NCI-H2196 treated with DMSO at 0.1 percent for 48 hours (cell line): ENCODE measurements around the gene CEP112.
A peak's percentile ranks its signal among the peaks of the same experiment; 100 is the strongest.
"Not testable (repeated sequence)": the region's sequence is repeated elsewhere in the genome, so short reads cannot be mapped to it uniquely, and the experiment has no call there.

Experiments
- DNase-seq: peaks from one replicate; lab custom pipeline; 2025; ENCODE audit not compliant: unreplicated experiment; lab: John Stamatoyannopoulos, UW

Gene CEP112

GRCh38 chr17:65790241-65790640 is 401.7 kb downstream of the CEP112 start:
- no peak for DNase-seq

DNA sequence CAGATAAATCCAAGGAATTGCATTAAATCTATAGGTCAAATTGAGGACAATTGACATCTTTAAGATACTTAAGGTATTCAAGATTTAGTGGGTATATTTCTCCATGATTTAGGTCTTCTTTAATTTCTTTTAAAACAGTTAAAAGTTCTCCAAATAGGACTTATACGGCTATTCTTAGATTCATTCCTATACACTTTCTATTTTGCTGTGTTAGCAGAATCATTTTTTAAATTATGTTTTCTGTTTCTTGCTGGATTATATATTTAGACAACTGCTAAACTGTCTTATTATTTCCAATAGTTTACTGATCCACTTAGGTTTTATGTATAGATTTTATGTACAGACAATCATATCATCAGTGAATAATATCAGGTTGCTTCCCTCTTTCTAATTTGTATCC is 404.4 kb downstream of the CEP112 start:
- no peak for DNase-seq

DNA sequence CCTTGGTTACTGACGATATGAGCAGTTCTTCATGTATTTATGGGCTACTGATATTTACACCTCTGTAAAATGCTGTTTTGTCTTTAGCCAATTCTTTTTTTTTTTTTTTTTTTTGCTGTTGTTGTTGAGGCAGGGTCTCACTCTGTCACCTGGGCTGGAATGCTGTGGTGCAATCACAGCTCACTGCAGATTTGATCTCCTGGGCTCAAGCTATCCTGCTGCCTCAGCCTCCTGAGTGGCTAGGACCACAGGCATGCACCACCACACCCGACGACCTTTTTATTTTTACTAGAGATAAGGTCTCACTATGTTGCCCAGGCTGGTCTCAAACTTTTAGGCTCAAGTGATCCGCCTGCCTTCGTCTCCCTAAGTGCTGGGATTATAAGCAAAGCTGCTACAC is 405.5 kb downstream of the CEP112 start:
- no peak for DNase-seq

- DNase-seq: no peak
These were observed 406.8 kb downstream of the CEP112 start for GRCh38 chr17:65785109-65785508.

DNA sequence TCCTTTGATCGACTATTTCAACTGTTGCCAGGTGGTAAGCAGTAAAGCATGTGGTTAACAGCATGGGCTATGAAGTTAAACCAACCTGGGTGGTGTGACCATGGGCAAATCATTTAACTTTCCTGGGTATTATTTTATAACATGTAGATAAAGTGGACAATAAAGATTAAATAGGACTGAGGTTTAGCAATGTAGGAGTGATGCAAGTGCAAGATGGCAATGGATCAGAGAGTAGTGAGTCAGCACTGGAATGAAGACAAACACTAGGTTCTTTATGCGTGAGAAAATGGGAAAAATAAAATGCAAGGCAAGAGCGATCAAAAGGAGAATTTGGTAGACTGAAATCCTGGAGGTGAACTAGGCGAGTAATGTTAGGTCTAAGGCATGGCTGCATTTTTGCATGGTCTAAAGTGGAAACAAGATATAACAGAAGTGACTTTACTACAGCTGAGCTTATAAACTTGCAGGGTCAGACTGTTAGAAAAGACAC is 408.0 kb downstream of the CEP112 start:
- DNase-seq: no peak

- DNase-seq: not testable (repeated sequence)
These were observed 409.7 kb downstream of the CEP112 start for GRCh38 chr17:65782104-65782706.

GRCh38 chr17:65780111-65780510 is 411.8 kb downstream of the CEP112 start:
- no peak for DNase-seq

GRCh38 chr17:65776890-65777289 is 415.0 kb downstream of the CEP112 start:
- DNase-seq: no peak

- DNase-seq: no peak
These were observed 417.1 kb downstream of the CEP112 start for GRCh38 chr17:65774787-65775186.

GRCh38 chr17:65772989-65773388 is 418.9 kb downstream of the CEP112 start:
- DNase-seq: no peak

GRCh38 chr17:65771704-65772103 is 420.2 kb downstream of the CEP112 start:
- DNase-seq: no peak

DNA sequence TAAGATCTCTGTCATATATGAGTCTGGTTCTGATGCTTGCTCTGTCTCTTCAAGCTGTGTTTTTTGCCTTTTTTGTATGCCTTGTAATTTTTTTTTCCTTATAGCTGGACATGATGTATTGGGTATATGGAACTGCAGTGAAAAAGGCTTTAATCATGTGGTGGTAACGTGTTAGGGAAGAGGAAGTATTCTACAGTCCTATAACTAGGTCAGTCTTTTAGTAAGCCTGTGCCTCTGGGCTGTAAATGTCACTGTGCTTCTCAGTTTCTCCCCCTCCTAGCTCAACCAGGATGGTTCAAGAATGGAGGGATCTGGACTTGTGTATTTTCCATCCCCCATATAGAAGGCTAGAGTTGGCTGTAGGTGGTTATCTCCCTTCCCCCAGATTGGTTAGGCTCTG is 428.1 kb downstream of the CEP112 start:
- DNase-seq: no peak

DNA sequence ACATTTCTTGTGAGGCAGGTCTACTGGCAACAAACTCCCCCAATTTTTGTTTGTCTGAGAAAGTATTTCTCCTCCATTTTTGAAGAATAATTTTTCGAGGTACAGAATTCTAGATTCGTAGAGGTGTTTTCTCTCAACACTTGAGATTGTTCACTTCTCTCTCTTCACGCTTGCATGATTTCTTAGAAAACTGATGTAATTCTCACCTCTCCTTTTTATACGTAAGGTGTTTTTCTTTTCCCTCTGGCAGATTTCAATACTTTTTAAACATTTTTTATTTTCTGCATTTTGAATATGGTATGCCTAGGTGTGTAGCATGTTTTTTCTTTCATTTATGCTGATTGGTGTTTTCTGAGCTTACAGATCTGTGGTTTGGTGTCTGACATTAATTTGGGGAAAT is 429.0 kb downstream of the CEP112 start:
- no peak for DNase-seq

- DNase-seq: no peak
These were observed 432.4 kb downstream of the CEP112 start for GRCh38 chr17:65759532-65759931.

- DNase-seq: no peak
These were observed 435.2 kb downstream of the CEP112 start for GRCh38 chr17:65756760-65757159.

- no peak for DNase-seq
These were observed 436.1 kb downstream of the CEP112 start for GRCh38 chr17:65755799-65756198.

- DNase-seq: no peak
These were observed 437.3 kb downstream of the CEP112 start for GRCh38 chr17:65754630-65755029.

DNA sequence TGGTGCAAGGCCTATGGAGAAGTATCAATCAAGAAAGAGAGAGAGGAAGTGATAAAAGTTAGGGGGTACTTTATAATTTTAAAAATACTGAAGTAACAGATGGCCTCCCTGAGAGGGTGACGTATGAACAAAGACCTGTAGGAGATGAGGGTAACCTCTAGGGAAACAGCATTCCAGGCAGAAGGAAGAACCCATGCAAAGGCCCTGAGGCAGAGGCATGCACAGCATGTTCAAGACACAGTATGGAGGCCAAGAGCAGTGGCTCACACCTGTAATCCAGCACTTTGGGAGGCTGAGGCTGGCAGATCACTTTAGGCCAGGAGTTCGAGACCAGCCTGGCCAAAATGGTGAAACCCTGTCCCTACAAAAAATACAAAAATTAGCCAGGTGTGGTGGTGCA is 437.9 kb downstream of the CEP112 start:
- no peak for DNase-seq

DNA sequence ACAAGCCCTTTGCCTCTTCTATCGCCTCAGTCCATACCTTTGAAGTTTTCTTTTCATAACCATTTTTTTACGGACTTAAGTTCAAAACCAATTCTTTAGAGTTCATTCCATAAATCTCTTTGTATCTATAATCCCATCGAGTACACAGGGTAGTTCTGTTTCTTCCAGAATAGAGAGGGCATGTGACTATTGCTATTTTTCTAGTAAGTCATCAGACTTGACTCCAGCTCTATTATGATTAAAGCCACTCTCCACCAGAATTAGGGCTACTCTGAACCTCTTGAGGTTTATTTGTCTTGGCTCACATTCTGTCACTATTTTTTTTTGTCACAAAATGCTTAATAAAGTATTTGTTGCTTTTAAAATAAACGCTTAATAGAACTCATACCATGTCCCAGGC is 438.6 kb downstream of the CEP112 start:
- no peak for DNase-seq

DNA sequence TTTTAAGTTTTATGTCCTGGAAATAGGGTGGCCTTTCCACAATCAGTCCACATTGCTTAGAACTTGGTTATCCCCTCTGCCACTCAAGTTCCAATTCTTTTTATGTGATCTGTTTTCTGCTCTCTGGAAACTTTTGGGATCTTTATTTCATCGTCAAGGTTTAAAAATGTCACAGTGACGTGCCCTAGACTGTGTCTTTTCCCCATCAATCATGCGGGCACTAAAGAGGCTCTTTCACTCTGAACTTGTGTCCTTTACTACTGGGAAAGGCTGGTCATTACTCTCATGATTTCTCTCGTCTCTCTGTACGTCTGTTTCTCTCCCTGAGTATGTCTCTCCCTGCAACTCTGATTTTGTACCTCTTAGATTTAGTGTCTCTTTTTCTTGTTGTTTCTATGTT is 440.7 kb downstream of the CEP112 start:
- DNase-seq: no peak

DNA sequence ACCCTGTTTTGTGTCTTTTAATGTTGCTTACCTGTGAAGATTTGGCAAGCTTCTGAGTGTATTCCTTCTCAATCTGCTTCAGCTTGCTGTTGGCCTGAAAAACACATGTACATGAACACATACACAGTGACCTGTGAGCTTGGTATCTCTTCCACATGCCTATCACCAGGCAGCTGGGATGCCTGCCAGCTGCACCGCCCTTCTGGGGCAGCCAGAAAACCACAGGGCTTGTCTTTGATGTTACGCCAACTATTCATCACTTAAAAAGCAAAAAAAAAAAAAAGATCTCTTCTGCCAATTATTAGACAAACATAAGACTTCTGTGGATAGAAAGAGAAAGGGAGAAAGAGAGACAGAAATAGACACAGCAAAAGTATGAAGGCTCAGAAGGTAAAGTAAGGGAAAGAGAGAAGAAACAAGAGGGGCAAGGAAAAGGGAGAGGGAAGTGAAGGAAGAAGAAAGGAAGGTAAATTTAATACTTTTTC is 441.3 kb downstream of the CEP112 start:
- DNase-seq: peak; percentile 86

DNA sequence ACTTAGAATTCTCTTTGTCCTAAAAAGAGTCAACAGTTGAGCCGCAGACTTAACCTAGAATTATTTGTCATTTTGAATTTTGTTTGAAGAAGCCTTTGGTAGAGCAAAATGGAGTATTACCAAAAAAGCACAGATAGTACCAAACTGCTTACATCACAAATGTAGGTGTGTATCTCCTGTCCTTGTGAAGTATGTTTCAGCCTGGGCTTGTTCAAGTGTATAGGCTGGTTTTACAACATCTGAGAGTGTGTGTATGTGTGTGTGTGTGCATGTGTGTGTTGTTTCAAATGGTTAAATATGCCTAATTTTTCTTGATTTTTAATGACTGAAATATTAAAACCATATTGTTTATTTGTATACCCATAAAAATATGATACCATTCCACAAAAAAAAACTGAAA is 441.8 kb downstream of the CEP112 start:
- no peak for DNase-seq

- no peak for DNase-seq
These were observed 442.5 kb downstream of the CEP112 start for GRCh38 chr17:65749479-65749878.
